ENCODE measurements around the gene TAS1R2.

- TF ChIP-seq POLR2A (IDR thresholded peaks at IDR 0.05) (no peak), CTCF (IDR thresholded peaks at IDR 0.05) (no peak)
Measured at GRCh38 chr1:18866846-18867245, 7.4 kb upstream of the TAS1R2 start.
